ENCODE results near the gene KLHDC1.
"Not testable (repeated sequence)": the region's sequence is repeated elsewhere in the genome, so short reads cannot be mapped to it uniquely, and the experiment has no call there.

KLHDC1 gene

GRCh38 chr14:49692811-49693734, at the start of gene KLHDC1:
Gene KLHDC1, plus strand, starts transcription at chr14:49693120. Its CDS starts 75 bp downstream, at chr14:49693195.
- DNase-seq: peak; percentile 59

- no peak for DNase-seq
Observed at GRCh38 chr14:49653508-49653907, 39.4 kb upstream of the KLHDC1 start.

- DNase-seq: no peak
Observed at GRCh38 chr14:49654511-49654910, 38.4 kb upstream of the KLHDC1 start.

GRCh38 chr14:49657500-49657899, 35.4 kb upstream of the KLHDC1 start:
- DNase-seq: not testable (repeated sequence)

GRCh38 chr14:49659526-49660455, 33.1 kb upstream of the KLHDC1 start:
- DNase-seq: no peak

- DNase-seq: no peak
Observed at GRCh38 chr14:49670475-49670874, 22.4 kb upstream of the KLHDC1 start.

GRCh38 chr14:49673586-49673985, 19.3 kb upstream of the KLHDC1 start:
- no peak for DNase-seq

- no peak for DNase-seq
Observed at GRCh38 chr14:49677643-49678042, 15.3 kb upstream of the KLHDC1 start.

GRCh38 chr14:49679271-49679670, 13.6 kb upstream of the KLHDC1 start:
- DNase-seq: no peak

- no peak for DNase-seq
Observed at GRCh38 chr14:49686425-49686824, 6.5 kb upstream of the KLHDC1 start.

GRCh38 chr14:49687942-49688700, 4.8 kb upstream of the KLHDC1 start, which contains the start of gene POLE2:
Gene POLE2, minus strand, starts transcription at chr14:49688214. Its CDS starts 11 bp downstream, at chr14:49688203.
- DNase-seq: no peak

GRCh38 chr14:49688701-49689030, 4.3 kb upstream of the KLHDC1 start:
- no peak for DNase-seq

GRCh38 chr14:49691031-49691430, 1.9 kb upstream of the KLHDC1 start:
- no peak for DNase-seq

GRCh38 chr14:49692193-49692757, 645 bp upstream of the KLHDC1 start:
- no peak for DNase-seq

GRCh38 chr14:49693735-49694124, 810 bp downstream of the KLHDC1 start:
- DNase-seq: not testable (repeated sequence)

- DNase-seq: no peak
Observed at GRCh38 chr14:49702725-49703124, 9.8 kb downstream of the KLHDC1 start.

GRCh38 chr14:49703965-49704364, 11.0 kb downstream of the KLHDC1 start:
- DNase-seq: no peak

GRCh38 chr14:49704471-49704870, 11.6 kb downstream of the KLHDC1 start:
- DNase-seq: not testable (repeated sequence)

GRCh38 chr14:49710993-49711392, 18.1 kb downstream of the KLHDC1 start:
- DNase-seq: not testable (repeated sequence)

GRCh38 chr14:49720744-49721143, 27.8 kb downstream of the KLHDC1 start:
- no peak for DNase-seq

GRCh38 chr14:49721733-49722435, 29.0 kb downstream of the KLHDC1 start:
- DNase-seq: not testable (repeated sequence)

GRCh38 chr14:49727171-49727570, 34.3 kb downstream of the KLHDC1 start:
- DNase-seq: no peak

Data from amniotic stem cell (primary cell).